CD14-positive monocyte (primary cell): ENCODE results near the gene EPN3. TPM values are rescaled to one million over a fixed set of nuclear protein-coding genes. Genes with fewer than 3 reads are reported as not detected.

Experiments
- DNase-seq, 3 donors: peaks; one replicate each; pipeline ENCODE4 v3.0.0-alpha.2; 2011 to 2022
- H2AFZ ChIP-seq: 2 replicates; pipeline ENCODE4 v1.6.0; 2012; ENCODE audit warnings: mild to moderate bottlenecking, low read depth, low read length, inconsistent platforms; ENCODE audit not compliant: insufficient read depth, poor library complexity, severe bottlenecking
- H3K27ac ChIP-seq, 2 donors: 1 replicate in 1 of 2; 2 replicates in 1 of 2; pipeline ENCODE4 v1.5.1; 2012 to 2013; ENCODE audit warnings: low read length in 2 of 2, control low read depth in 1 of 2, inconsistent platforms in 1 of 2, low read depth in 1 of 2, mild to moderate bottlenecking in 1 of 2
- H3K27me3 ChIP-seq, 2 donors: one replicate each; pipeline versions ENCODE4 v1.6.0 to v1.6.1; 2011 to 2013; ENCODE audit warnings: low read length in 2 of 2; ENCODE audit not compliant: control insufficient read depth in 2 of 2, insufficient read depth in 2 of 2
- H3K36me3 ChIP-seq, 2 donors: replicated peaks in 1 of 2; 1 replicate in 1 of 2; 2 replicates in 1 of 2; pipeline versions ENCODE4 v1.5.1 to v1.6.1; 2012 to 2013; ENCODE audit warnings: low read length in 2 of 2, control low read depth in 1 of 2, inconsistent platforms in 1 of 2, mild to moderate bottlenecking in 1 of 2; ENCODE audit not compliant: insufficient read depth in 2 of 2, control insufficient read depth in 1 of 2
- H3K4me1 ChIP-seq, 2 donors: 1 replicate in 1 of 2; 2 replicates in 1 of 2; pipeline versions ENCODE4 v1.5.1 to v1.6.1; 2012 to 2013; ENCODE audit warnings: low read length in 2 of 2, control low read depth in 1 of 2, inconsistent platforms in 1 of 2, mild to moderate bottlenecking in 1 of 2, moderate library complexity in 1 of 2; ENCODE audit not compliant: insufficient read depth in 2 of 2, control insufficient read depth in 1 of 2
- H3K4me2 ChIP-seq: replicated peaks from 2 replicates; pipeline ENCODE3; 2012; ENCODE audit warnings: low read length, moderate library complexity, mild to moderate bottlenecking; ENCODE audit not compliant: poor library complexity, severe bottlenecking; ENCODE audit errors: extremely low read depth
- H3K4me3 ChIP-seq, 3 experiments: fragments of 200-600 bp in 1 of 3; sonication (generic) in 1 of 3; replicated peaks in 1 of 3; 1 replicate in 2 of 3; 2 replicates in 1 of 3; pipeline ENCODE4 v1.5.1; 2011 to 2013; ENCODE audit warnings: low read length in 3 of 3, mild to moderate bottlenecking in 3 of 3, control low read depth in 2 of 3, low read depth in 2 of 3, inconsistent platforms in 1 of 3, moderate library complexity in 1 of 3
- H3K79me2 ChIP-seq: 2 replicates; pipeline ENCODE4 v1.6.0; 2012; ENCODE audit warnings: mild to moderate bottlenecking, control low read depth, inconsistent platforms, low read length, moderate library complexity; ENCODE audit not compliant: insufficient read depth
- H3K9ac ChIP-seq: 2 replicates; pipeline ENCODE4 v1.6.0; 2017; ENCODE audit warnings: low read length, mild to moderate bottlenecking; ENCODE audit not compliant: insufficient read depth, poor library complexity, severe bottlenecking
- H3K9me3 ChIP-seq, 2 donors: replicated peaks in 1 of 2; 1 replicate in 1 of 2; 2 replicates in 1 of 2; pipeline versions ENCODE4 v1.5.1 to v1.6.1; 2012 to 2013; ENCODE audit warnings: low read length in 2 of 2, control low read depth in 1 of 2; ENCODE audit not compliant: control insufficient read depth in 1 of 2, insufficient read depth in 1 of 2
- H4K20me1 ChIP-seq: 2 replicates; pipeline ENCODE4 v1.6.0; 2012; ENCODE audit warnings: mild to moderate bottlenecking, low read length, control low read depth, moderate library complexity; ENCODE audit not compliant: insufficient read depth
- H3K27ac Mint-ChIP-seq, 7 donors: one replicate each; pipeline ENCODE4 v1.8.0; 2020; ENCODE audit warnings: mild to moderate bottlenecking in 7 of 7, mixed read lengths in 7 of 7, moderate library complexity in 6 of 7, inconsistent platforms in 2 of 7
- H3K27me3 Mint-ChIP-seq, 3 donors: one replicate each; pipeline ENCODE4 v1.8.0; 2021 to 2022; ENCODE audit warnings: low read depth in 3 of 3, mild to moderate bottlenecking in 3 of 3, mixed read lengths in 3 of 3, moderate library complexity in 3 of 3, inconsistent platforms in 1 of 3
- H3K36me3 Mint-ChIP-seq, 2 donors: one replicate each; pipeline ENCODE4 v1.8.0; 2020; ENCODE audit warnings: mixed read lengths in 2 of 2, inconsistent platforms in 1 of 2, mild to moderate bottlenecking in 1 of 2
- H3K4me1 Mint-ChIP-seq: one replicate; pipeline ENCODE4 v1.8.0; 2020; ENCODE audit warnings: mild to moderate bottlenecking, mixed read lengths
- H3K4me3 Mint-ChIP-seq, 2 donors: one replicate each; pipeline ENCODE4 v1.8.0; 2020; ENCODE audit warnings: mild to moderate bottlenecking in 2 of 2, mixed read lengths in 2 of 2, moderate library complexity in 1 of 2
- H3K9me3 Mint-ChIP-seq, 7 donors: one replicate each; pipeline ENCODE4 v1.8.0; 2020 to 2022; ENCODE audit warnings: mixed read lengths in 7 of 7, mild to moderate bottlenecking in 6 of 7, moderate library complexity in 6 of 7, inconsistent platforms in 2 of 7
- CTCF ChIP-seq: fragments of 200-600 bp; IDR thresholded peaks from one replicate; pipeline ENCODE4 v1.8.0; 2022; ENCODE audit warnings: antibody characterized with exemption, mild to moderate bottlenecking
- WGBS: methylation state at CpG from one replicate; pipeline ENCODE4 v1.1.5; 2013; ENCODE audit warnings: missing lambda C conversion rate; ENCODE audit not compliant: insufficient coverage; 5-methylcytosine and 5-hydroxymethylcytosine counted together
- intact Hi-C, 2 donors: fragments of 100-400 bp; cut with micrococcal nuclease; formaldehyde crosslinking; loops; one replicate each; pipeline versions ENCODE4 v1.15.0 to v1.15.1; 2023
- polyA plus RNA-seq, 3 donors: library from polyadenylated mRNA; depleted of rRNA in 1 of 3; unstranded in 2 of 3; stranded (reverse) in 1 of 3; fragments of 300-500 nt in 2 of 3; fragments of >200 nt in 1 of 3; fragmentation: Illumina TruSeq in 2 of 3; gene quantifications; 1 replicate in 2 of 3; 2 replicates in 1 of 3; pipeline ENCODE4 v1.2.3, GENCODE V29; 2012 to 2021

EPN3 gene
- polyA plus RNA-seq, 3 donors = not detected

GRCh38 chr17:50513495-50513894 lies 19.0 kb upstream of the EPN3 start:
- no peaks in the 10 kb centered on the region for H3K36me3 ChIP-seq
- DNase-seq = no peak
- no peak overlapping the region for H3K4me2 ChIP-seq
- no peak overlapping the region for H3K27ac Mint-ChIP-seq
- H3K4me1 Mint-ChIP-seq = peaks cover 24% of the 10 kb centered on the region
- no peaks in the 10 kb centered on the region for H3K9me3 ChIP-seq
- no peak overlapping the region for H2AFZ ChIP-seq
- H3K79me2 ChIP-seq = no peaks in the 10 kb centered on the region
- no CpG with 5 or more reads among the region's 4 CpGs for WGBS
- H4K20me1 ChIP-seq = no peaks in the 10 kb centered on the region
- intact Hi-C loops = no loop called here
- H3K9me3 Mint-ChIP-seq = peaks cover 0 to 2% (median 0%) of the 10 kb centered on the region in 7 donors
- H3K27me3 ChIP-seq = no peaks in the 10 kb centered on the region
- H3K27me3 Mint-ChIP-seq = peaks cover 1 to 4% (median 2%) of the 10 kb centered on the region in 3 donors
- H3K27ac ChIP-seq = no peak overlapping the region
- peaks cover 6 to 7% of the 10 kb centered on the region in 2 donors for H3K4me1 ChIP-seq
- no peak overlapping the region for H3K9ac ChIP-seq
- no peaks in the 10 kb centered on the region for H3K36me3 Mint-ChIP-seq
- H3K4me3 ChIP-seq = no peak overlapping the region
- H3K4me3 Mint-ChIP-seq = no peak overlapping the region
- TF ChIP-seq CTCF = no peak

- Histone ChIP-seq H3K4me1 (no peaks in the 10 kb centered on the region), H2AFZ (no peak overlapping the region), H3K9ac (no peak overlapping the region), H3K4me2 (no peak overlapping the region), H3K27ac (no peak overlapping the region), H3K27me3 (no peaks in the 10 kb centered on the region), H3K9me3 (no peaks in the 10 kb centered on the region), H3K36me3 (no peaks in the 10 kb centered on the region), H3K4me3 (no peak overlapping the region), H3K79me2 (no peaks in the 10 kb centered on the region), H4K20me1 (no peaks in the 10 kb centered on the region)
- Mint-ChIP-seq H3K9me3 (no peaks in the 10 kb centered on the region), H3K27ac (no peak overlapping the region), H3K27me3 (peaks cover 0 to 4% (median 2%) of the 10 kb centered on the region in 3 donors), H3K36me3 (no peaks in the 10 kb centered on the region), H3K4me1 (peaks cover 16% of the 10 kb centered on the region), H3K4me3 (no peak overlapping the region)
- DNase-seq = no peak
- WGBS = 70% methylated on average over 2 of the region's 3 CpGs
- TF ChIP-seq CTCF = no peak
- intact Hi-C loops = no loop called here
These were observed 18.1 kb upstream of the EPN3 start for GRCh38 chr17:50514388-50514787.
